Measurements from ENCODE around the gene SLC12A4. TPM values are rescaled to one million over a fixed set of nuclear protein-coding genes. Genes with fewer than 3 reads are reported as not detected.

SLC12A4 gene
- total RNA-seq, 1 donor from 2014 or later: 8.8 TPM

DNA sequence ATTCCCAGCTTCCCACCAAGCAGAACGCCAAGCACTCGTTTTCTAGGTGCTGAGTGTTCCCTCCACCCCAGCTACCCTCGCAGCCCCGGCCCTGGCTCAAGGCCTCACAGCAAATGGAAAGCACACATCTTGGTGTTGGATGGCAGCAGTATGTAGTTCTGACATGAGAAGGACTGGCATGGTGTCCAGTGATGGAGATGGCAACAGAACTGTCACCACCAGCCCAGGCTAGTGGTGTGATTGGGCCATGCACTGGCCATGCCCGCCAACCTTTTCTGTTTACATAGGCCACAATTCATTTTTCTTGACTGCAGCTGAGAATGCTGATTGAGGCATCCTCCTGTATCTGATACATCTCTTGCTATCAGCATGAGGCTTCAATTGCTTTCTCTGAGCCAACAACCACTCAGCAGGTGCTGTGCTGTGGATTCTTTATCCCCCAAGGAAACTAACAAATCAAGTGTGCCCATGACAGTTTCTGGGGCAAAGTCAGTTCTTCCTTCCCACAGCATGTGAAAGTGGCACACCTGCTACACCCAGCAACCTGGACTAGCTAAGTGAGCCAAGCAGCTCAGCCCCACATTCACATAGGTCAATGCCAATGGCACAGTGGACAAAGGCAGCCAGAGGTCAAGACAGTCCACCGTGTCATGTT, 3.8 kb downstream of the SLC12A4 start:
- Histone ChIP-seq H2AFZ (replicated peaks) (no peak overlapping the region), H3F3A (ENCODE audit: low read depth) (peaks cover 21% of the 10 kb centered on the region), H3K36me3 (no peaks in the 10 kb centered on the region), H3K4me2 (no peak overlapping the region), H3K27ac (no peak overlapping the region), H3K27me3 (peaks cover 20% of the 10 kb centered on the region), H3K9ac (no peak overlapping the region), H3K79me2 (ENCODE audit: low read depth) (no peaks in the 10 kb centered on the region), H3K9me3 (ENCODE audit: low read depth) (no peaks in the 10 kb centered on the region), H3K4me1 (peaks cover 14% of the 10 kb centered on the region), H4K20me1 (ENCODE audit: low read depth) (peaks cover 5% of the 10 kb centered on the region), H3K4me3 (no peak overlapping the region)
- no peaks in the 10 kb centered on the region for H3K9me3 Mint-ChIP-seq
- no peak overlapping the region for H3K27ac Mint-ChIP-seq
- no peak overlapping the region for H3K4me3 Mint-ChIP-seq
- H3K27me3 Mint-ChIP-seq (ENCODE audit: insufficient read depth, low read depth): peaks cover 14% of the 10 kb centered on the region
- H3K36me3 Mint-ChIP-seq: no peaks in the 10 kb centered on the region
- peaks cover 15% of the 10 kb centered on the region for H3K4me1 Mint-ChIP-seq
- DNase-seq (ENCODE audit: low spot score): no peak
- TF ChIP-seq EZH2 (IDR thresholded peaks at IDR 0.05): no peak
- no peak for TF ChIP-seq EZH2phosphoT487 (IDR thresholded peaks at IDR 0.05)
- TF ChIP-seq CTCF (IDR thresholded peaks at IDR 0.05): no peak

GRCh38 chr16:67963662-67964321, 4.6 kb downstream of the SLC12A4 start:
- Mint-ChIP-seq H3K9me3 (no peaks in the 10 kb centered on the region), H3K4me1 (peaks cover 11% of the 10 kb centered on the region), H3K27ac (no peak overlapping the region), H3K4me3 (no peak overlapping the region), H3K36me3 (no peaks in the 10 kb centered on the region), H3K27me3 (ENCODE audit: insufficient read depth, low read depth) (peaks cover 8% of the 10 kb centered on the region)
- Histone ChIP-seq H4K20me1 (ENCODE audit: low read depth) (peaks cover 5% of the 10 kb centered on the region), H3F3A (ENCODE audit: low read depth) (peaks cover 19% of the 10 kb centered on the region), H3K9me3 (ENCODE audit: low read depth) (no peaks in the 10 kb centered on the region), H3K79me2 (ENCODE audit: low read depth) (no peaks in the 10 kb centered on the region), H3K4me1 (peaks cover 14% of the 10 kb centered on the region), H3K4me3 (no peak overlapping the region), H3K9ac (no peak overlapping the region), H2AFZ (replicated peaks) (no peak overlapping the region), H3K4me2 (no peak overlapping the region), H3K36me3 (no peaks in the 10 kb centered on the region), H3K27ac (no peak overlapping the region), H3K27me3 (peaks cover 17% of the 10 kb centered on the region)
- no peak for DNase-seq (ENCODE audit: low spot score)
- TF ChIP-seq EZH2phosphoT487 (IDR thresholded peaks at IDR 0.05): no peak
- TF ChIP-seq EZH2 (IDR thresholded peaks at IDR 0.05): no peak
- no peak for TF ChIP-seq CTCF (IDR thresholded peaks at IDR 0.05)

- Mint-ChIP-seq H3K36me3 (no peaks in the 10 kb centered on the region), H3K27me3 (ENCODE audit: insufficient read depth, low read depth) (peaks cover 7% of the 10 kb centered on the region), H3K9me3 (no peaks in the 10 kb centered on the region), H3K4me1 (peaks cover 11% of the 10 kb centered on the region), H3K4me3 (no peak overlapping the region), H3K27ac (no peak overlapping the region)
- H3K36me3 ChIP-seq: no peaks in the 10 kb centered on the region
- H3K4me2 ChIP-seq: no peak overlapping the region
- H4K20me1 ChIP-seq (ENCODE audit: low read depth): peaks cover 5% of the 10 kb centered on the region
- peaks cover 14% of the 10 kb centered on the region for H3K4me1 ChIP-seq
- no peak overlapping the region for H2AFZ ChIP-seq (replicated peaks)
- DNase-seq (ENCODE audit: low spot score): no peak
- no peak for TF ChIP-seq CTCF (IDR thresholded peaks at IDR 0.05)
- no peak for TF ChIP-seq EZH2 (IDR thresholded peaks at IDR 0.05)
- H3K79me2 ChIP-seq (ENCODE audit: low read depth): no peaks in the 10 kb centered on the region
- peaks cover 12% of the 10 kb centered on the region for H3K27me3 ChIP-seq
- H3K9ac ChIP-seq: no peak overlapping the region
- no peak overlapping the region for H3K4me3 ChIP-seq
- no peak overlapping the region for H3K27ac ChIP-seq
- H3F3A ChIP-seq (ENCODE audit: low read depth): peaks cover 15% of the 10 kb centered on the region
- no peaks in the 10 kb centered on the region for H3K9me3 ChIP-seq (ENCODE audit: low read depth)
Measured at GRCh38 chr16:67963292-67963661, 5.2 kb downstream of the SLC12A4 start.

All from neural progenitor cell (in vitro differentiated cells).